H4 (cell line): ENCODE results near the gene OR1N2. TPM values are rescaled to one million over a fixed set of nuclear protein-coding genes. Genes with fewer than 3 reads are reported as not detected.

Experiments used
- total RNA-seq: library from RNA; depleted of rRNA; stranded (reverse); fragments of >200 nt; shearing (Covaris generic); gene quantifications from 2 replicates; pipeline ENCODE4 v1.2.3, GENCODE V29; 2014; rRNA removed

Gene OR1N2
- total RNA-seq, 1 experiment from 2014 or later = not detected

Other genes with a start within 250 kb of the OR1N2 start
- gene PTGS1, start 182.1 kb upstream of the OR1N2 start, total RNA-seq = 0.37 and 0.74 TPM in 2 replicates
- gene OR1J1, start 75.2 kb upstream of the OR1N2 start, total RNA-seq = not detected in 2 replicates
- gene OR1J2, start 42.3 kb upstream of the OR1N2 start, total RNA-seq = not detected in 2 replicates
- gene OR1J4, start 34.0 kb upstream of the OR1N2 start, total RNA-seq = not detected in 2 replicates
- gene OR1N1, start 25.8 kb upstream of the OR1N2 start, total RNA-seq = not detected in 2 replicates
- gene OR1L8, start 30.3 kb downstream of the OR1N2 start, total RNA-seq = not detected in 2 replicates
- not detected in 2 replicates for gene OR1Q1, start 61.6 kb downstream of the OR1N2 start, total RNA-seq
- not detected in 2 replicates for gene OR1B1, start 104.5 kb downstream of the OR1N2 start, total RNA-seq
- gene OR1L1, start 108.6 kb downstream of the OR1N2 start, total RNA-seq = not detected in 2 replicates
- not detected in 2 replicates for gene OR1L3, start 122.0 kb downstream of the OR1N2 start, total RNA-seq
- not detected in 2 replicates for gene OR1L4, start 170.9 kb downstream of the OR1N2 start, total RNA-seq
- not detected in 2 replicates for gene OR1L6, start 189.2 kb downstream of the OR1N2 start, total RNA-seq
- gene OR5C1, start 235.8 kb downstream of the OR1N2 start, total RNA-seq = not detected in 2 replicates
- gene OR1K1, start 247.0 kb downstream of the OR1N2 start, total RNA-seq = not detected in 2 replicates